Hepatocyte (in vitro differentiated cells): Measurements from ENCODE around the gene SDF2L1. TPM values are rescaled to one million over a fixed set of nuclear protein-coding genes. Genes with fewer than 3 reads are reported as not detected.

Experiments used
- DNase-seq: peaks from one replicate; pipeline ENCODE4 v3.0.0-alpha.2; 2016; ENCODE audit warnings: low spot score
- H2AFZ ChIP-seq: fragments of 200-600 bp; sonication (generic); 2 replicates; pipeline ENCODE4 v1.6.0; 2016; ENCODE audit warnings: antibody characterized with exemption, mild to moderate bottlenecking
- H3K27ac ChIP-seq: fragments of 200-600 bp; sonication (generic); 2 replicates; pipeline ENCODE4 v1.5.1; 2016; ENCODE audit warnings: mild to moderate bottlenecking
- H3K27me3 ChIP-seq: fragments of 200-600 bp; sonication (generic); 2 replicates; pipeline ENCODE4 v1.6.1; 2016
- H3K36me3 ChIP-seq: fragments of 200-600 bp; sonication (generic); replicated peaks from 2 replicates; pipeline ENCODE4 v1.5.1; 2016; ENCODE audit warnings: low read depth; ENCODE audit not compliant: insufficient read depth
- H3K4me1 ChIP-seq: fragments of 200-600 bp; sonication (generic); 2 replicates; pipeline ENCODE4 v1.5.1; 2016; ENCODE audit warnings: mild to moderate bottlenecking, moderate library complexity; ENCODE audit not compliant: insufficient read depth
- H3K4me2 ChIP-seq: fragments of 200-600 bp; sonication (generic); 2 replicates; pipeline ENCODE4 v1.6.0; 2016
- H3K4me3 ChIP-seq: fragments of 200-600 bp; sonication (generic); 2 replicates; pipeline ENCODE4 v1.5.1; 2016; ENCODE audit warnings: mild to moderate bottlenecking
- H3K79me2 ChIP-seq: fragments of 200-600 bp; sonication (generic); 2 replicates; pipeline ENCODE4 v1.6.0; 2017; ENCODE audit warnings: mild to moderate bottlenecking
- H3K9me2 ChIP-seq: fragments of 200-600 bp; sonication (generic); replicated peaks from 2 replicates; pipeline ENCODE4 v1.6.0; 2017; ENCODE audit warnings: mild to moderate bottlenecking; ENCODE audit not compliant: insufficient read depth
- H3K9me3 ChIP-seq: fragments of 200-600 bp; sonication (generic); 2 replicates; pipeline ENCODE4 v1.5.1; 2016; ENCODE audit warnings: low read depth, mild to moderate bottlenecking
- H4K20me1 ChIP-seq: fragments of 200-600 bp; sonication (generic); 2 replicates; pipeline ENCODE4 v1.6.0; 2016; ENCODE audit warnings: mild to moderate bottlenecking; ENCODE audit not compliant: insufficient read depth, poor library complexity, severe bottlenecking
- CTCF ChIP-seq: fragments of 200-600 bp; sonication (generic); IDR thresholded peaks from 2 replicates; pipeline ENCODE4 v1.5.1; 2016; ENCODE audit warnings: antibody characterized with exemption, mild to moderate bottlenecking; ENCODE audit not compliant: poor library complexity
- EZH2 ChIP-seq: fragments of 200-600 bp; sonication (generic); IDR thresholded peaks from 2 replicates; pipeline ENCODE4 v1.6.1; 2016; ENCODE audit warnings: antibody characterized with exemption, mild to moderate bottlenecking, borderline replicate concordance
- EZH2phosphoT487 ChIP-seq: fragments of 200-600 bp; sonication (generic); IDR thresholded peaks from one replicate; pipeline ENCODE4 v1.6.1; 2018; ENCODE audit warnings: antibody characterized with exemption, mild to moderate bottlenecking, low read depth, moderate library complexity; ENCODE audit not compliant: unreplicated experiment, severe bottlenecking
- WGBS: methylation state at CpG from one replicate; pipeline ENCODE4 v1.1.6; 2016; ENCODE audit warnings: low lambda C conversion rate; ENCODE audit errors: missing lambda C conversion rate; 5-methylcytosine and 5-hydroxymethylcytosine counted together
- polyA plus RNA-seq: library from polyadenylated mRNA; unstranded; fragments of >200 nt; fragmentation: Nextera tagmentation; extraction: Ambion mirVana; gene quantifications from 2 replicates; pipeline ENCODE4 v1.2.1, GENCODE V29; 2016
- total RNA-seq: library from RNA; depleted of rRNA; stranded (reverse); fragments of >200 nt; gene quantifications from 2 replicates; pipeline ENCODE4 v1.2.3, GENCODE V29; 2014

Gene SDF2L1
- total and polyA plus RNA-seq, 2 experiments from 2014 or later, result 38.2 to 139 TPM

GRCh38 chr22:21621025-21621424, 21.1 kb upstream of the SDF2L1 start:
- Histone ChIP-seq H2AFZ (no peak overlapping the region), H4K20me1 (peaks cover 87% of the 10 kb centered on the region)
- TF ChIP-seq EZH2phosphoT487 (no peak), CTCF (no peak), EZH2 (no peak)

GRCh38 chr22:21622011-21622918, 19.8 kb upstream of the SDF2L1 start:
- Histone ChIP-seq H3K27ac (no peak overlapping the region), H4K20me1 (peaks cover 83% of the 10 kb centered on the region)
- 92% methylated on average over 17 of the region's 17 CpGs for WGBS

More at GRCh38 chr22:21621025-21621424, 21.1 kb upstream of the SDF2L1 start:
- WGBS, result 94% methylated on average over 3 of the region's 3 CpGs
- peaks cover 86% of the 10 kb centered on the region for H3K79me2 ChIP-seq
- DNase-seq, result no peak
- H3K9me3 ChIP-seq, result no peaks in the 10 kb centered on the region
- no peak overlapping the region for H3K4me3 ChIP-seq
- no peak overlapping the region for H3K27ac ChIP-seq
- no peaks in the 10 kb centered on the region for H3K4me1 ChIP-seq
- H3K27me3 ChIP-seq, result no peaks in the 10 kb centered on the region
- no peak overlapping the region for H3K4me2 ChIP-seq
- no peaks in the 10 kb centered on the region for H3K9me2 ChIP-seq
- H3K36me3 ChIP-seq, result no peaks in the 10 kb centered on the region

GRCh38 chr22:21622919-21623647, 19.0 kb upstream of the SDF2L1 start:
- peaks cover 81% of the 10 kb centered on the region for H4K20me1 ChIP-seq
- no peaks in the 10 kb centered on the region for H3K9me3 ChIP-seq
- peaks cover 79% of the 10 kb centered on the region for H3K79me2 ChIP-seq
- DNase-seq, result no peak
- no peaks in the 10 kb centered on the region for H3K36me3 ChIP-seq
- TF ChIP-seq EZH2 (no peak), CTCF (no peak), EZH2phosphoT487 (no peak)
- no peak overlapping the region for H3K27ac ChIP-seq
- no peaks in the 10 kb centered on the region for H3K27me3 ChIP-seq
- no peaks in the 10 kb centered on the region for H3K9me2 ChIP-seq
- H3K4me3 ChIP-seq, result no peak overlapping the region
- H3K4me1 ChIP-seq, result no peaks in the 10 kb centered on the region
- no peak overlapping the region for H2AFZ ChIP-seq
- H3K4me2 ChIP-seq, result no peak overlapping the region
- WGBS, result 95% methylated on average over 23 of the region's 23 CpGs

More at GRCh38 chr22:21622011-21622918, 19.8 kb upstream of the SDF2L1 start:
- Histone ChIP-seq H3K9me2 (no peaks in the 10 kb centered on the region), H3K4me2 (no peak overlapping the region), H3K36me3 (no peaks in the 10 kb centered on the region), H3K4me3 (no peak overlapping the region), H3K9me3 (no peaks in the 10 kb centered on the region), H3K79me2 (peaks cover 79% of the 10 kb centered on the region), H2AFZ (no peak overlapping the region), H3K4me1 (no peaks in the 10 kb centered on the region), H3K27me3 (no peaks in the 10 kb centered on the region)
- TF ChIP-seq EZH2phosphoT487 (no peak), CTCF (no peak), EZH2 (no peak)
- DNase-seq, result no peak
